WTC11 (cell line): ENCODE data around the gene MEPCE. TPM values are rescaled to one million over a fixed set of nuclear protein-coding genes. Genes with fewer than 3 reads are reported as not detected.

Source experiments
- ATAC-seq: fragments of 200-7000 bp; cut with Tn5 transposase; 2 replicates; pipeline ENCODE4 v1.10.0; 2021; ENCODE audit warnings: mild to moderate bottlenecking, moderate library complexity
- CTCF ChIA-PET: fragments of 300-600 bp; sonication (Branson Sonifier 250); formaldehyde crosslinking; loops from one replicate; lab custom pipeline; 2021; ENCODE audit warnings: antibody characterized with exemption; lab: Charles Lee
- POLR2A ChIA-PET: fragments of 350-600 bp; sonication (Branson Sonifier 250); formaldehyde crosslinking; loops from one replicate; lab custom pipeline; 2021; ENCODE audit warnings: antibody characterized with exemption; lab: Charles Lee
- DNase-seq: peaks from one replicate; pipeline ENCODE4 v3.0.0; 2021; ENCODE audit warnings: low spot score
- H3K27ac Mint-ChIP-seq: 2 replicates; pipeline ENCODE4 v1.8.0; 2021; ENCODE audit warnings: mixed read lengths
- H3K27me3 Mint-ChIP-seq: 2 replicates; pipeline ENCODE4 v1.8.0; 2021; ENCODE audit warnings: low read depth, mild to moderate bottlenecking, moderate library complexity, mixed read lengths
- H3K36me3 Mint-ChIP-seq: 2 replicates; pipeline ENCODE4 v1.8.0; 2021; ENCODE audit warnings: mixed read lengths
- H3K4me1 Mint-ChIP-seq: 2 replicates; pipeline ENCODE4 v1.8.0; 2022; ENCODE audit warnings: mixed read lengths
- H3K4me3 Mint-ChIP-seq: 2 replicates; pipeline ENCODE4 v1.8.0; 2021; ENCODE audit warnings: mild to moderate bottlenecking, moderate library complexity, mixed read lengths
- H3K9me3 Mint-ChIP-seq: 2 replicates; pipeline ENCODE4 v1.8.0; 2021; ENCODE audit warnings: mixed read lengths
- ATF2 ChIP-seq: sonication (generic); formaldehyde crosslinking; IDR thresholded peaks from 2 replicates; pipeline ENCODE4 v1.8.1; 2022; ENCODE audit warnings: low read depth, missing genetic modification reagents, borderline replicate concordance
- CDX4 ChIP-seq: fragments of 250-450 bp; sonication (Bioruptor Pico); IDR thresholded peaks from 2 replicates; pipeline ENCODE4 v1.9.0; 2021; ENCODE audit warnings: moderate library complexity, mild to moderate bottlenecking, inconsistent platforms, borderline replicate concordance
- E2F4 ChIP-seq: sonication (generic); formaldehyde crosslinking; IDR thresholded peaks from 2 replicates; pipeline ENCODE4 v1.8.1; 2022; ENCODE audit warnings: low read depth, mild to moderate bottlenecking, moderate library complexity, missing genetic modification reagents, borderline replicate concordance
- E2F5 ChIP-seq: sonication (generic); formaldehyde crosslinking; IDR thresholded peaks from 2 replicates; pipeline ENCODE4 v1.8.1; 2022; ENCODE audit warnings: mild to moderate bottlenecking, moderate library complexity, missing genetic modification reagents
- ETV6 ChIP-seq: sonication (generic); formaldehyde crosslinking; IDR thresholded peaks from 2 replicates; pipeline ENCODE4 v1.8.1; 2022; ENCODE audit warnings: mild to moderate bottlenecking, missing genetic modification reagents
- FOXJ3 ChIP-seq: sonication (generic); formaldehyde crosslinking; IDR thresholded peaks from 2 replicates; pipeline ENCODE4 v1.9.0; 2021; ENCODE audit warnings: missing genetic modification reagents, mild to moderate bottlenecking, borderline replicate concordance
- GTF2I ChIP-seq: fragments of 250-450 bp; sonication (Bioruptor Pico); conservative IDR thresholded peaks from 2 replicates; pipeline ENCODE4 v1.4.0; 2021; ENCODE audit warnings: mild to moderate bottlenecking
- HMGXB4 ChIP-seq: sonication (generic); formaldehyde crosslinking; IDR thresholded peaks from 2 replicates; pipeline ENCODE4 v1.8.1; 2023; ENCODE audit warnings: mild to moderate bottlenecking, moderate library complexity, missing genetic modification reagents
- KAT7 ChIP-seq: sonication (generic); formaldehyde crosslinking; IDR thresholded peaks from 2 replicates; pipeline ENCODE4 v1.8.1; 2023; ENCODE audit warnings: missing genetic modification reagents, mild to moderate bottlenecking, borderline replicate concordance
- NFATC4 ChIP-seq: fragments of 250-450 bp; sonication (Bioruptor Pico); IDR thresholded peaks from 2 replicates; pipeline ENCODE4 v1.9.0; 2021; ENCODE audit warnings: mild to moderate bottlenecking
- NR1H2 ChIP-seq: sonication (generic); formaldehyde crosslinking; IDR thresholded peaks from 2 replicates; pipeline ENCODE4 v1.9.0; 2021; ENCODE audit warnings: mild to moderate bottlenecking, moderate library complexity, missing genetic modification reagents
- NR2C2 ChIP-seq: sonication (generic); formaldehyde crosslinking; IDR thresholded peaks from 2 replicates; pipeline ENCODE4 v1.8.0; 2022; ENCODE audit warnings: mild to moderate bottlenecking, missing genetic modification reagents
- NR3C1 ChIP-seq: sonication (generic); formaldehyde crosslinking; conservative IDR thresholded peaks from 2 replicates; pipeline ENCODE4 v1.8.1; 2023; ENCODE audit warnings: low read depth, mild to moderate bottlenecking, missing genetic modification reagents
- OVOL2 ChIP-seq: fragments of 250-450 bp; sonication (Bioruptor Pico); IDR thresholded peaks from 2 replicates; pipeline ENCODE4 v1.9.0; 2021; ENCODE audit warnings: mild to moderate bottlenecking, borderline replicate concordance
- SMAD3 ChIP-seq: sonication (generic); formaldehyde crosslinking; IDR thresholded peaks from 2 replicates; pipeline ENCODE4 v1.8.0; 2022; ENCODE audit warnings: missing genetic modification reagents, mild to moderate bottlenecking, borderline replicate concordance
- STAT6 ChIP-seq: sonication (generic); formaldehyde crosslinking; conservative IDR thresholded peaks from 2 replicates; pipeline ENCODE4 v1.8.1; 2023; ENCODE audit warnings: mild to moderate bottlenecking, low read depth, missing genetic modification reagents, moderate library complexity
- TCF7 ChIP-seq: sonication (generic); formaldehyde crosslinking; IDR thresholded peaks from 2 replicates; pipeline ENCODE4 v1.8.0; 2022; ENCODE audit warnings: mild to moderate bottlenecking, low read depth, missing genetic modification reagents, moderate library complexity
- USF1 ChIP-seq: sonication (generic); formaldehyde crosslinking; IDR thresholded peaks from 2 replicates; pipeline ENCODE4 v1.8.0; 2022; ENCODE audit warnings: mild to moderate bottlenecking, missing genetic modification reagents
- ZMAT4 ChIP-seq: fragments of 250-450 bp; sonication (Bioruptor Pico); IDR thresholded peaks from 2 replicates; pipeline ENCODE4 v1.9.0; 2021; ENCODE audit warnings: mild to moderate bottlenecking
- ZNF121 ChIP-seq: sonication (generic); formaldehyde crosslinking; IDR thresholded peaks from 2 replicates; pipeline ENCODE4 v1.8.0; 2023; ENCODE audit warnings: missing genetic modification reagents
- ZNF138 ChIP-seq: sonication (generic); formaldehyde crosslinking; conservative IDR thresholded peaks from 2 replicates; pipeline ENCODE4 v1.8.1; 2022; ENCODE audit warnings: mild to moderate bottlenecking, moderate library complexity, missing genetic modification reagents
- ZNF219 ChIP-seq: sonication (generic); formaldehyde crosslinking; IDR thresholded peaks from 2 replicates; pipeline ENCODE4 v1.8.0; 2023; ENCODE audit warnings: missing genetic modification reagents, mild to moderate bottlenecking, borderline replicate concordance
- ZNF263 ChIP-seq: sonication (generic); formaldehyde crosslinking; IDR thresholded peaks from 2 replicates; pipeline ENCODE4 v1.8.1; 2022; ENCODE audit warnings: low read depth, mild to moderate bottlenecking, moderate library complexity, missing genetic modification reagents
- ZNF423 ChIP-seq: fragments of 250-450 bp; sonication (Bioruptor Pico); IDR thresholded peaks from 2 replicates; pipeline ENCODE4 v2.1.2; 2022; ENCODE audit warnings: mild to moderate bottlenecking, moderate library complexity
- ZSCAN18 ChIP-seq: fragments of 250-450 bp; sonication (Bioruptor Pico); IDR thresholded peaks from 2 replicates; pipeline ENCODE4 v2.1.2; 2022; ENCODE audit warnings: mild to moderate bottlenecking, moderate library complexity
- total RNA-seq: library from RNA; stranded (reverse); gene quantifications from 3 replicates; pipeline ENCODE4 v1.2.3, GENCODE V29; 2021

Gene MEPCE
- total RNA-seq, 1 experiment from 2014 or later: 41.9 TPM

GRCh38 chr7:100398239-100398638 is 31.4 kb upstream of the MEPCE start:
- CTCF ChIA-PET: interaction anchor here (0.5 to 2.0 kb wide), 7 partner anchors 9 to 230 kb away, joined by 3 to 15 read pairs (median 5); partner anchors contain the start of gene GAL3ST4
- Mint-ChIP-seq H3K36me3 (no peaks in the 10 kb centered on the region), H3K9me3 (no peaks in the 10 kb centered on the region), H3K27me3 (peaks cover 24% of the 10 kb centered on the region), H3K4me3 (no peak overlapping the region), H3K4me1 (peaks cover 13% of the 10 kb centered on the region), H3K27ac (no peak overlapping the region)
- TF ChIP-seq ZMAT4: no peak
- no peak for TF ChIP-seq NR1H2
- no peak for TF ChIP-seq ETV6 (CRISPR knock-in tag)
- no peak for TF ChIP-seq ZSCAN18
- TF ChIP-seq NFATC4 (CRISPR knock-in tag): no peak
- TF ChIP-seq OVOL2 (CRISPR knock-in tag): no peak
- no peak for TF ChIP-seq HMGXB4
- no peak for TF ChIP-seq CDX4 (CRISPR knock-in tag)
- TF ChIP-seq ZNF263 (CRISPR knock-in tag): no peak
- TF ChIP-seq ZNF138: no peak
- TF ChIP-seq E2F5 (CRISPR knock-in tag): no peak
- TF ChIP-seq NR3C1 (CRISPR knock-in tag): no peak
- TF ChIP-seq FOXJ3 (CRISPR knock-in tag): no peak
- TF ChIP-seq E2F4: no peak
- no peak for TF ChIP-seq ZNF423 (CRISPR knock-in tag)
- no peak for TF ChIP-seq ZNF121 (CRISPR knock-in tag)
- no peak for TF ChIP-seq SMAD3 (CRISPR knock-in tag)
- no peak for TF ChIP-seq ZNF219 (CRISPR knock-in tag)
- TF ChIP-seq GTF2I: no peak
- no peak for TF ChIP-seq KAT7
- POLR2A ChIA-PET: interaction anchor here (1.3 kb wide), 1 partner anchor 18 kb away, joined by 6 read pairs; no protein-coding TSS in a partner anchor
- DNase-seq (no peak), ATAC-seq (no peak; the same call in 1 of the 2 replicates)

GRCh38 chr7:100400041-100400440 is 29.6 kb upstream of the MEPCE start:
- no peak overlapping the region for H3K4me3 Mint-ChIP-seq
- peaks cover 13% of the 10 kb centered on the region for H3K4me1 Mint-ChIP-seq
- ChIA-PET CTCF (interaction anchor here (0.6 to 1.4 kb wide), 6 partner anchors 8 to 211 kb away, joined by 3 to 5 read pairs (median 4); no protein-coding TSS in a partner anchor), POLR2A (no interaction called here)
- ATAC-seq: no peak
- H3K36me3 Mint-ChIP-seq: no peaks in the 10 kb centered on the region
- no peak overlapping the region for H3K27ac Mint-ChIP-seq
- DNase-seq: no peak
- no peaks in the 10 kb centered on the region for H3K9me3 Mint-ChIP-seq
- peaks cover 28% of the 10 kb centered on the region for H3K27me3 Mint-ChIP-seq
- TF ChIP-seq ATF2 (no peak), TCF7 (no peak), OVOL2 (CRISPR knock-in tag) (no peak), NR2C2 (CRISPR knock-in tag) (no peak), USF1 (CRISPR knock-in tag) (no peak), STAT6 (CRISPR knock-in tag) (no peak)
